ENCODE measurements around the gene EHMT1. TPM values are rescaled to one million over a fixed set of nuclear protein-coding genes. Genes with fewer than 3 reads are reported as not detected.

EHMT1 gene
- total and polyA plus RNA-seq, 9 of the 15 experiments (the other 6 are each of a cell fraction or from before 2014, with no cell fraction given): 2.2 to 76.0 (median 36.4) TPM

GRCh38 chr9:137837345-137838278 is 218.8 kb downstream of the EHMT1 start:
- FAIRE-seq (no peak), DNase-seq (ENCODE audit: extremely low read depth in 1 of 4, low spot score in 3 of 4) (no peak), ATAC-seq (no peak; the same call in 2 of the 3 replicates)
- no peaks in the 10 kb centered on the region for H3K27me3 ChIP-seq (ENCODE audit: control insufficient read depth in 2 of 2, insufficient read depth in 2 of 2, low read length in 2 of 2)
- H3K27ac ChIP-seq (ENCODE audit: extremely low read depth, low read depth, low read length): no peak overlapping the region
- peaks cover 32% of the 10 kb centered on the region; the same call in 2 of the 3 replicates for H3K36me3 ChIP-seq (ENCODE audit: control insufficient read depth, insufficient read depth, low read length)
- no peaks in the 10 kb centered on the region for H3K9me1 ChIP-seq (ENCODE audit: control insufficient read depth, insufficient read depth, low read length)
- no peak overlapping the region for H2AFZ ChIP-seq (ENCODE audit: low read depth, low read length)
- intact Hi-C loops (cut with micrococcal nuclease) (no loop called here), in situ Hi-C loops (cut with MboI) (no loop called here)
- BruUV-seq (replicated peaks): no TSS peak
- ChIA-PET POLR2A (no interaction called here), CTCF (ENCODE audit: low intra/inter-chr PET ratio) (no interaction called here)
- no peak overlapping the region for H3K9ac ChIP-seq (ENCODE audit: insufficient read depth in 1 of 2, low read depth in 2 of 2, low read length in 2 of 2)
- H3K4me2 ChIP-seq (ENCODE audit: insufficient read depth, low read length): no peak overlapping the region
- TF ChIP-seq GABPB1 (CRISPR knock-in tag; IDR thresholded peaks at IDR 0.05): no peak
- peak; percentile 16; the same call in 1 of the 2 replicates for TF ChIP-seq POLR2G (IDR thresholded peaks at IDR 0.05; ENCODE audit: low read depth, low read length)
- no peaks in the 10 kb centered on the region for H3K9me3 ChIP-seq (replicated peaks; ENCODE audit: control insufficient read depth, insufficient read depth, low read depth, low read length)
- H3K4me3 ChIP-seq: no peak overlapping the region
- H3K79me2 ChIP-seq (ENCODE audit: control insufficient read depth, insufficient read depth, low read length): no peaks in the 10 kb centered on the region
- 90% methylated on average over 16 of the region's 20 CpGs for WGBS (ENCODE audit: insufficient coverage, low coverage, missing lambda C conversion rate)
- H3K4me1 ChIP-seq (replicated peaks in 1 of 2; ENCODE audit: control insufficient read depth in 2 of 2, insufficient read depth in 2 of 2, low read length in 2 of 2): peaks cover 0 to 24% of the 10 kb centered on the region in 2 experiments; a peak in 1 of 5 replicates
- no peaks in the 10 kb centered on the region for H4K20me1 ChIP-seq (replicated peaks; ENCODE audit: control insufficient read depth, insufficient read depth, low read length)

GRCh38 chr9:137838576-137838975 is 219.8 kb downstream of the EHMT1 start:
- no peak overlapping the region for H2AFZ ChIP-seq (ENCODE audit: low read depth, low read length)
- WGBS (ENCODE audit: insufficient coverage, low coverage, missing lambda C conversion rate): 70% methylated on average over 10 of the region's 10 CpGs
- peaks cover 22% of the 10 kb centered on the region; the same call in 1 of the 3 replicates for H3K36me3 ChIP-seq (ENCODE audit: control insufficient read depth, insufficient read depth, low read length)
- no peaks in the 10 kb centered on the region for H3K9me1 ChIP-seq (ENCODE audit: control insufficient read depth, insufficient read depth, low read length)
- in situ Hi-C loops (cut with MboI) (no loop called here), intact Hi-C loops (cut with micrococcal nuclease) (no loop called here)
- H3K9me3 ChIP-seq (replicated peaks; ENCODE audit: control insufficient read depth, insufficient read depth, low read depth, low read length): no peaks in the 10 kb centered on the region
- no peak overlapping the region for H3K4me2 ChIP-seq (ENCODE audit: insufficient read depth, low read length)
- no peaks in the 10 kb centered on the region for H3K27me3 ChIP-seq (ENCODE audit: control insufficient read depth in 2 of 2, insufficient read depth in 2 of 2, low read length in 2 of 2)
- no peak for FAIRE-seq
- BruUV-seq (replicated peaks): no TSS peak
- CTCF ChIA-PET (ENCODE audit: low intra/inter-chr PET ratio): no interaction called here
- no peak for ATAC-seq
- no peaks in the 10 kb centered on the region for H3K79me2 ChIP-seq (ENCODE audit: control insufficient read depth, insufficient read depth, low read length)
- POLR2A ChIA-PET: no interaction called here
- no peak overlapping the region for H3K4me3 ChIP-seq
- no peak overlapping the region for H3K9ac ChIP-seq (ENCODE audit: insufficient read depth in 1 of 2, low read depth in 2 of 2, low read length in 2 of 2)
- TF ChIP-seq CBX8 (IDR thresholded peaks at IDR 0.05; ENCODE audit: borderline replicate concordance, extremely low read depth, low read depth, low read length, poor library complexity, severe bottlenecking) (no peak), RNF2 (IDR thresholded peaks at IDR 0.05) (no peak), ZNF609 (CRISPR knock-in tag; IDR thresholded peaks at IDR 0.05; ENCODE audit: borderline replicate concordance) (no peak), SPI1 (IDR thresholded peaks at IDR 0.05; ENCODE audit: borderline replicate concordance, low read depth, low read length) (peak; percentile 64; the same call in 1 of the 2 replicates), ZNF175 (CRISPR knock-in tag; IDR thresholded peaks at IDR 0.05; ENCODE audit: low read depth) (no peak)
- peaks cover 0 to 17% of the 10 kb centered on the region in 2 experiments; a peak in 1 of 5 replicates for H3K4me1 ChIP-seq (replicated peaks in 1 of 2; ENCODE audit: control insufficient read depth in 2 of 2, insufficient read depth in 2 of 2, low read length in 2 of 2)
- H4K20me1 ChIP-seq (replicated peaks; ENCODE audit: control insufficient read depth, insufficient read depth, low read length): no peaks in the 10 kb centered on the region
- DNase-seq (ENCODE audit: extremely low read depth in 1 of 4, low spot score in 3 of 4): no peak
- no peak overlapping the region for H3K27ac ChIP-seq (ENCODE audit: extremely low read depth, low read depth, low read length)
